ENCODE measurements around the gene SLC50A1.

SLC50A1 gene

GRCh38 chr1:155178441-155179111, 42.9 kb downstream of the SLC50A1 start:
- no peak overlapping the region for H3K27ac ChIP-seq (ENCODE audit: low read depth, low read length)
- TF ChIP-seq CTCF (IDR thresholded peaks at IDR 0.05; ENCODE audit: insufficient read depth, low read length, poor library complexity, severe bottlenecking) (no peak), EZH2phosphoT487 (conservative IDR thresholded peaks at IDR 0.05; ENCODE audit: low read length) (no peak)
- H3K27me3 ChIP-seq (ENCODE audit: low read length): no peaks in the 10 kb centered on the region
- H3F3A ChIP-seq (ENCODE audit: insufficient read depth): peaks cover 7% of the 10 kb centered on the region
- H3K36me3 ChIP-seq (ENCODE audit: low read length): no peaks in the 10 kb centered on the region
- no peak overlapping the region for H3K9ac ChIP-seq (ENCODE audit: low read length)
- H4K20me1 ChIP-seq (ENCODE audit: low read depth, low read length): no peaks in the 10 kb centered on the region
- no peaks in the 10 kb centered on the region for H3K79me2 ChIP-seq (ENCODE audit: insufficient read depth, low read length)
- H3K9me3 ChIP-seq (ENCODE audit: insufficient read depth, low read length): no peaks in the 10 kb centered on the region
- H3K4me2 ChIP-seq (ENCODE audit: low read depth, low read length, poor library complexity, severe bottlenecking): no peak overlapping the region
- no peaks in the 10 kb centered on the region for H3K9me2 ChIP-seq (replicated peaks; ENCODE audit: insufficient read depth, low read length)
- H2AFZ ChIP-seq (ENCODE audit: low read depth, low read length, severe bottlenecking): no peak overlapping the region
- H3K4me3 ChIP-seq (ENCODE audit: insufficient read depth, low read length, poor library complexity, severe bottlenecking): no peak overlapping the region

- no peak overlapping the region for H3K4me3 ChIP-seq (ENCODE audit: insufficient read depth, low read length, poor library complexity, severe bottlenecking)
- H3K36me3 ChIP-seq (ENCODE audit: low read length): no peaks in the 10 kb centered on the region
- no peak overlapping the region for H3K9ac ChIP-seq (ENCODE audit: low read length)
- H3K27ac ChIP-seq (ENCODE audit: low read depth, low read length): no peak overlapping the region
- no peaks in the 10 kb centered on the region for H4K20me1 ChIP-seq (ENCODE audit: low read depth, low read length)
- no peak overlapping the region for H3K4me2 ChIP-seq (ENCODE audit: low read depth, low read length, poor library complexity, severe bottlenecking)
- peaks cover 7% of the 10 kb centered on the region for H3F3A ChIP-seq (ENCODE audit: insufficient read depth)
- H3K9me3 ChIP-seq (ENCODE audit: insufficient read depth, low read length): no peaks in the 10 kb centered on the region
- H3K79me2 ChIP-seq (ENCODE audit: insufficient read depth, low read length): no peaks in the 10 kb centered on the region
- no peaks in the 10 kb centered on the region for H3K27me3 ChIP-seq (ENCODE audit: low read length)
- TF ChIP-seq CTCF (IDR thresholded peaks at IDR 0.05; ENCODE audit: insufficient read depth, low read length, poor library complexity, severe bottlenecking): no peak
- TF ChIP-seq EZH2phosphoT487 (conservative IDR thresholded peaks at IDR 0.05; ENCODE audit: low read length): no peak
- H2AFZ ChIP-seq (ENCODE audit: low read depth, low read length, severe bottlenecking): no peak overlapping the region
- H3K9me2 ChIP-seq (replicated peaks; ENCODE audit: insufficient read depth, low read length): no peaks in the 10 kb centered on the region
Observed at GRCh38 chr1:155179112-155180031, 43.7 kb downstream of the SLC50A1 start.

- H4K20me1 ChIP-seq (ENCODE audit: low read depth, low read length): no peaks in the 10 kb centered on the region
- no peak overlapping the region for H3K27ac ChIP-seq (ENCODE audit: low read depth, low read length)
- H2AFZ ChIP-seq (ENCODE audit: low read depth, low read length, severe bottlenecking): no peak overlapping the region
- TF ChIP-seq CTCF (IDR thresholded peaks at IDR 0.05; ENCODE audit: insufficient read depth, low read length, poor library complexity, severe bottlenecking) (no peak), EZH2phosphoT487 (conservative IDR thresholded peaks at IDR 0.05; ENCODE audit: low read length) (no peak)
- H3K9me3 ChIP-seq (ENCODE audit: insufficient read depth, low read length): no peaks in the 10 kb centered on the region
- H3K4me3 ChIP-seq (ENCODE audit: insufficient read depth, low read length, poor library complexity, severe bottlenecking): no peak overlapping the region
- no peak overlapping the region for H3K4me2 ChIP-seq (ENCODE audit: low read depth, low read length, poor library complexity, severe bottlenecking)
- H3K79me2 ChIP-seq (ENCODE audit: insufficient read depth, low read length): no peaks in the 10 kb centered on the region
- no peaks in the 10 kb centered on the region for H3K9me2 ChIP-seq (replicated peaks; ENCODE audit: insufficient read depth, low read length)
- H3F3A ChIP-seq (ENCODE audit: insufficient read depth): peaks cover under 1% of the 10 kb centered on the region
- no peak overlapping the region for H3K9ac ChIP-seq (ENCODE audit: low read length)
- no peaks in the 10 kb centered on the region for H3K36me3 ChIP-seq (ENCODE audit: low read length)
- H3K27me3 ChIP-seq (ENCODE audit: low read length): no peaks in the 10 kb centered on the region
Observed at GRCh38 chr1:155181371-155182051, 45.9 kb downstream of the SLC50A1 start.
